ENCODE data around the gene EHD4.
A peak's percentile ranks its signal among the peaks of the same experiment; 100 is the strongest.

The EHD4 gene

DNA sequence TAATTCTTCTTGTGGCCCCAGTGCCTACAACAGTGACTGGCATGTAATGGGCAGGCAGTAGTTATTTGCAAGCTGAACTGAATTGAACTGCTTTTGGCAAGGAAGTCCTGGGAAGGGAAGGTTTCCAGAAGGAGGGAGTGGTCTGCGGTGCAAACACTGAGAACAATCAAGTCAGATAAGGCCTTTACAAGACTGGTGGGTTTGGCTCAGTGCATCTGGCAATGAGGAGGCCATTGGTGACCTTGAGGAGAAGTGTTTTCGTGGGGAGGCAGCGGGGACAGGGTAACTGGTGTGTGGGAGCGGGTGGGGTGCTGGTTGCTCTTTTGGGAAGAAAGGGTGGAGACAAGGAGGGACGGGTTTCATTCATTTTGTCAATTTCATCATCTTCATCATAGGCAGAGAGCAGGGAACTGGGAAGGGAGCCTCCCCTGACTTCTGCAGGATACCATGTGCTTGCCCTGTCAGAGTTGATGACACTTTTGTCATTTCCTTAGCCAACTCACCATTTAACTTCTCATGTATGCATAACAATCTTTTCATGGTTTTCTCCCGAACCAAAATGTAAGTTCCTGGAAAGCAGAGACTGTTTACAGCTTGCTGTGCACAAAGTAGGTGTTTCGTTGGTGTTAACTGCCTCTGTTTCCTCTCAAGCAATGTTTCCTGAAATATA lies 8.4 kb upstream of the EHD4 start:
- no peak for DNase-seq (ENCODE audit: low spot score)

DNA sequence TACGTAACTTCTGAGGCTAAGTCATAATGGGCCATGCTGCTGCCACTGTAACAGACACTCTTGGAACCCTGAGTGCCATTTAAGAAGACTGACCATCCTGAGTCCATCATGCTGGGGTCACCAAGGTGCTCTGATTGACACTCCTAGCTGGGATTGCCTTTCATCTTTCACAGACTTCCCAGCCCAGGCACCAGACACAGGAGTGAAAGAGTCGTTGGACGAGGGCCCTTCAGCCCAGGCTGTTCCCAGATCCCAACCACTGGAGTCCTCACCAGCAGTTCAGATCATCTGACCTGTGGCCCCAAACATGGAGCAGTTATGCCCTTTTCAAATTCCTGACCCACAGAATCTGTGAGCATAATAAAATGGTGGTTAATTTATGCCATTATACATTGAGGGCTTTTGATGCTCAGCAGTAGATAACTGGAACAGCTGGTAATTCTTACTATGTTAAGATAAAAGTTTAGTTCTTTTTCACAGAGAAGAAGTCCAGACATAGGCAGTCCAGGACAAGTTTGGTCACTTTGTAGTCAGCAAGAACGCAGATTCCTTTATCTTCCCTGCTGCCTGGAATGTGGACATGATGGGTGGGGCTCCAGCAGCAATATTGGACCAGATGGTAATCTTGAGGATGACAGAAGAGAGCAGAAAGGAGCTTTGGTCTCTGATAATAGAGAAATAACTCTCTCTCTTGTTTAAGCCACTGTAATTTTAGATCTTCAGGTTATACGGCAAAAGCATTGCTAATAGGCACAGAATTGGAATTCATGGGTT lies 7.3 kb upstream of the EHD4 start:
- DNase-seq (ENCODE audit: low spot score): no peak

DNA sequence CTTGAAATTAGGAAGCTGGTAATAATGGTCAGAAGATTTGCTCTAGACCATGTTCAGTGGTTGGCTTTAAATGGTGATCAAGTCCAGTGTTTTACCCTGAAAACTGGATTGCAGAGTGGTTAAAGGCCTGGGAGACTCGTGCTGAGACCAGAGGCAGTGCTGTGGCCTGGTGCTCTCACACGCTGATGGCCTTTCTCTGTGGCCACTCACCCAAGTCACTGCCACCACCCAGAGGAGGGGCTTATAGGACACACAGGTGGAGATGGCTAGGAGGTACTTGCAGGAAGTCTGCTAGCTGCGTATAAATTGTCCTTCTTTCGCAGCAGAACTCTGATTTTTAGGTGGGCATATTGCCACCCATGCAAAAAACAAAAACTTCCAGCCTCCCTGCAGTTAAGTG lies 6.2 kb upstream of the EHD4 start:
- no peak for DNase-seq (ENCODE audit: low spot score)

DNA sequence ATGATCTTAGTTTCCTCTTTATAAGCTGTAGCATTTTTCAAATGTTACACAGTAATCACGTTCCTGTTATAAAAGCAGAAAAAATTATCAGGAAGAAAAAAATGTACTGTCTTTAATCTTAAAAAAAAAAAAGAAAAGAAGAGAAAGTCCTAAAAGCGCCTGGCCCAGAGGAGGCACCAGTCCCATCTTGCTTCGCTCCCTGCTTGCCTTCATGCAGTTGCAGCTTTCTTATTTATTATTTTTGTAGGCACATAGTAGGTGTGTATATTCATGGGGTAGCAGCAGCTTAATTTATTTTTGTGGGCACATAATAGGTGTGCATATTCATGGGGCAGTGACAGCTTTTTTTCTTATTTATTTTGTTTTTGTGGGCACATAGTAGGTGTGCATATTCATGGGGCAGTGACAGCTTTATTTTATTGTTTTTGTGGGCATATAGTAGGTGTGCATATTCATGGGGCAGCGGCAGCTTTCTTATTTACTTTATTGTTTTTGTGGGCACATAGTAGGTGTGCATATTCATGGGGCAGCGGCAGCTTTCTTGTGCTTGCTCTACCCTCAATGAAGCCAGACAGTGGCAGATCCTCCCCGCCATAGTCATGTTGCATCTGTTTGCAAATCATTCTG lies 5.5 kb upstream of the EHD4 start:
- DNase-seq (ENCODE audit: low spot score): no peak

DNA sequence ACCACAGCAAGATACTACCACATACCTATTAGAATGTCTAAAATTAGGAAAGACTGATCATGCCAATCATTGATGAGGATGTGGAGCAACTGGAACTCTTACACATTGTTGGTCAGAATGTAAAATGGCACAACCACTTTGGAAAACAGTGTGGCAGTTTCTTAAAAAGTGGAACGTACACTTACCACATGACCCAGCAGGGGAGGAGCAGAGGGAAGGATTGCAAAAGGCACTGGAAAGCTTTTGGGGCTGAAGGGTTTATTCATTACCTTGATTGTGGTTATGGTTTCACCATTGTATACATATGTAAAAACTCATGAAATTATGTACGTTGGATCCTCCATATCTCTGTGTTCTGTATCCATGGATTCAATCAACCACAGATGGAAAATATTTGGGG lies 3.3 kb upstream of the EHD4 start:
- DNase-seq (ENCODE audit: low spot score): no peak

DNA sequence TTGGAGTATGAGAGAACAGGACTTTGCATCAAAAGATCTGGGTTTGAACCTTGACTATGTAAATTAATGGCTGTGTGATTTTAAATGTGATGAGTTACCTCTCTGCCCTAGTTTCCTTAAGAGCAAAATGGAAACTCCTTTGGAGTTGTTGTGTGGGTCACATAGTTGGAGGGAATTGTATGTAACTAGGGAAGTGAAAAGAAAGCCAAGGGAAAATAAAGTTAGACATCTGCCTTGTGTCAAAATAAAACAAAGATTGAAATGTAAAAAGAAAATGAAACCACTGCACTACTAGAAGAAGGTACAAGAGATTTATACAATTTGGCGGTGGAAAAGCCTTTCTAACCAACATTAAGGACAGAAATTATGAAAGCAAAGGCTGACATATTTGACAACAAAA lies 1.7 kb upstream of the EHD4 start:
- DNase-seq (ENCODE audit: low spot score): no peak

DNA sequence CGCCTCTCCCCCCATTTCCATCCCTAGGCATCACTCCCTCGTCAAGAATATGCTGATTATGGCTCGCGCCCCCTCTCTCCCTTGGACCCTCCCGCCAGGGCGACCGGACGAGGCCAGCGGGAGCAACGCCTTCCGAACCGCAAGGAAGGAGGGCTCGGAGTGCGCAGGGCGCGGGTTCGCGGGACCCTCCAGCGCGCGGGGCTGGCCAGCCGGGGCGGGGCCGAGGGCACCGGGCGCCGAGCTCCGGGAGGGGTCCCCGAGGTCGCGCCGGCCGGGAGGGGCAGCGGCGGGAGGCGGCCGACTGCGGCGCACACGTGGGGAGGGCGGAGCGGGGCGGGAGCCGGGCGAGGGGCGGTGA lies 483 bp downstream of the EHD4 start:
- DNase-seq (ENCODE audit: low spot score): no peak

DNA sequence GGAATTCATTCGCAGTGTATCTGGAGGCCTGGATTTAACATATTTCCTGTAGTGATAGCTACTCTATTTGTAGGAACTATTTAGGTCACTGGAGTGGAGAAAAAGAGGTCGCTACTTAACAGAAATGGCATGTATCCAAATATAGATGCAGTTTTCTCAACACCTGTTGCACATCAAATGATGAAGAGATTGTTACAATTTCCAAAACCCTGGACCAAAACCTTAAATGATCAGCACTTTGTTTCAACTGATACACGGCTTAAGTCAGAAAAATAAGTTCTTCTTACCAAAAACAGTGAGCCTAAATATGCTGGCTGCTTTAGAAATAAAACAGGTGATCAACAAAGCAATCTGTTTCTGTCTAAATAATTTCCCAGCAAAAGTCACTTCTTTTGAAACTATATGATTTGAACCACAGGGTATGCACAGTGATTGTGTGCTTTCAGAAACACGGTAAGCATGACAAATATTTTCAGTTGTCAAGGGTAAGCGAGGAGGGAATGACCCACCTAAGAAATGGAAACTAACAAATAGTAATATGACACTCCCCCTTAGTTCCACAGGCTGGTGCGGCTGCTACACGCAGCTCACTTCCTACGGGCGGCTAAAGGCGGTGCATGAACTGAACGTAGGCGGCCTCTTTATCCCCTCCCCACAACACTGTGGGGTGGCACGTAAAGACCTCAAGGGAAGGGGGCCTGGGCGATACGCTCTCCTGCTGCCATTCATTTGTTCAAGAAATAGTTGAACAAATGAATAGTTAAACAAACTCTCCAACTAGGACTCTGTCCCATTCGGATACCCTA lies 1.1 kb downstream of the EHD4 start:
- peak; percentile 64 for DNase-seq (ENCODE audit: low spot score)

DNA sequence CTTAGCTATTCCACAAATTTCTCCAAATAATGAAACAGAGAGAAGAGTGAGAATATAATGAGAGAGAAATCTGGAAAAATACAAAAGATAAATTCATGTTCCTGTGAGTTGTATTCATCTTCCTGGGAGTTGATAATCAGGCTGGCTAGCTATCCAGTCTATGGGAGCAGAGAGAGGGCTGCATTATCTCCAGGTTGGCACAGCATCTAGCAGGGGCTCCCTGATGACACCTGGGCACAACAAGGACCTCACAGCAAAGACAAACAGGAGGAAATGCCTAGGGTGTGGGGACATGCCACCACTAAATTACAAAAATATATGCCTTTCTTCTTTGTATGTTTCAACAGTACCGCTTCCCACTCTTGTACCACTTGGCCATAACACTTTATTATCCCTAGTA lies 1.9 kb downstream of the EHD4 start:
- no peak for DNase-seq (ENCODE audit: low spot score)

DNA sequence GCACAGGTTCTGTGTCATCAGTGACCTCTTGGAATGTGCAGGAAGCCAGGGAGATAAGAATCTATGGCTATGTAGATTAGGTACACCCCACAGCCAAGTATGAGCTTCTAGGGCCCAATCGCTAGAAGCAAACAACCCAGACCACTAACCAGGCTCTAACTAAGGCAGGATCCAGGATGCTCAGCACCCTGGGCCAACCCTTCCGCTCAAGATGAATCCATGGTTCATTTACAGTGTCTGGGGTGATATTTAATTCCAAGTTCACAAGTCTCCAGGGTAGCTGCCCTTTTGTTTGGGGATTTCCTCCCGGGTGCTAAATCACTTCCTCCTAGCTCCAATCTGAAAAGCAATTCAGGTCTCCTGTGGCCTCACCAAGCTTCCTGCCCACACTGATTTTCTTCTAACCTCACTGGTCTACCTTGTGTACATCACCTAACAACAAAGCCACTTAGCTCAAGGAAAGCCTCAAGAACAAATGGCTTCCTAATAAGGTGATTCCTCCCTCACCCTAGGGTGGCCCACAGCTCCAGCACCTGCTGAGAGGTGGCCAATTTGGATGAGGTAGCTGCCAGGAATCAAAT lies 2.4 kb downstream of the EHD4 start:
- peak; percentile 59 for DNase-seq (ENCODE audit: low spot score)

DNA sequence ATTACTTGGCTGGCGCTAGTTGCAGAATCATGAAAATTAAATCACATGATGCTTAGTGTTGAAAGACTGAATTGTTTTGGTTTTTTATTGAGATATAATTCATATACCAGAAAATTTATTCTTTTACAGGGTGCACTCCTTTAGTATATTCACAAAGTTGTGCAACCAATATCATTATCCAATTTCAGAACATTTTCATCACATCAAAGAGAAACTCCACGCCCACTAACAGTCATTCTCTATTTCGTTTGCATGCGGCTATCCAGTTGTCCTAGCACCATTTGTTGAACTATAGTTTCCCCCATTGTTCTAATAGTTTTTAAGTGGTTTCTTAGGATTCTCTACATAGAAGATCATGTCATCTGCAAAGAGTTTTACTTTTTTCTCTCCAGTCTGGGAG lies 3.7 kb downstream of the EHD4 start:
- DNase-seq (ENCODE audit: low spot score): no peak

DNA sequence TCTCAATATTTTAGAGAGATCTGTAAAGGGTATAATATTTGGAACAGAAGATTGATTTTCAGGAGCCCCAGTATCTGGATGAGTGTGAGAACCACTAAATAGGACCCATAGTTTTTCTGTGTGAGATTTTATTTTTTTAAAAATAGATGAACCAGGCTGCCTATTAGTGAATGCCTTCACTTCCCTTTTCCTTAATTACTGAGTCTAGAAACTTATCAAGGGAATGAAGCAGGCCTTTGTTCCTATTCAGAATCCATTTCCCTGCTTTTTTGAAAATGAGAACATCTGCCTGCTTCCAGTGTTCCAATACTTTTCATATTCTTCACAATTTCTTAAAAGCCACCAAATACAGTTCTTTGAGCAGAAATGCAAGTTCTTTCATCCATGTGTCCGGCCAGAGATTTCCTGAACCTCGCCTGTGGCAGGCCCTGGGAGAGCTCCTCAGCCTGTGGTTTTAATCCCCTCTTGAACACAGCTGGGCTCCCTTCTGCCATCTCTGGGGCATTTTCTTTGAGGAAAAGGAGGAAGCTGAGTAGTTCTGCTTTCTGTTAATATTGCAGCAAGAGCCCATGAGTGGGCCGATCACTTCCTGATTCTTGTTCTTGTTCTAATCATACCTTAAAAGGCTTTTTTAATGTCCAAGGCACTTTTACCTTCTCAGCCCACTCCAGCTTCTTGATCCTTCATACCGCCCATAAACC lies 4.7 kb downstream of the EHD4 start:
- DNase-seq (ENCODE audit: low spot score): no peak

DNA sequence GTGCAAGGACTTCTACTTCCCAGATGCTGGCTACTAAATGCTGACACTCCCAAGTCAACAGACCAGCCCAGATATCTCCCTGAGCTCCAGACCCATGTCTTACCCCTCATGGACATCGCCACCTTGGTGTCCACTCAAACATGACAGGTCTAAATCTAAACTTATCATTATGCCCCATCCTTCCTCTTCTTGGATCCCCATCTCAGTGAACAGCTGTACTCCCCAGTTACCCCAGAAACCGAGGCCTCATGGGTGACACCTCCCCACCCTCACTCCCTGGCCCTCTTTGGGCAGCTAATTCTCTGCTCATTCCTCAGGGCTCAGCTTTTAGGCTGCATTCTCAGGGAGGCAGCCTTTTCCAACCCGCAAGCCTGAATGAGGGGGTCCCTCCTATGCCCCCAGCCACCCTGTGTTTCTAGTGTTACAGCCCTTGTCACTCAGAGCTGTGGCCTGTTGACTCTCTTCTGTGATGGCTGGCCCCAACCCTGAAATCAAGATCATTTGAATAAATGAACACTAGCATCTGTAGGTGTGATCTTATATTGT lies 5.4 kb downstream of the EHD4 start:
- DNase-seq (ENCODE audit: low spot score): no peak

DNA sequence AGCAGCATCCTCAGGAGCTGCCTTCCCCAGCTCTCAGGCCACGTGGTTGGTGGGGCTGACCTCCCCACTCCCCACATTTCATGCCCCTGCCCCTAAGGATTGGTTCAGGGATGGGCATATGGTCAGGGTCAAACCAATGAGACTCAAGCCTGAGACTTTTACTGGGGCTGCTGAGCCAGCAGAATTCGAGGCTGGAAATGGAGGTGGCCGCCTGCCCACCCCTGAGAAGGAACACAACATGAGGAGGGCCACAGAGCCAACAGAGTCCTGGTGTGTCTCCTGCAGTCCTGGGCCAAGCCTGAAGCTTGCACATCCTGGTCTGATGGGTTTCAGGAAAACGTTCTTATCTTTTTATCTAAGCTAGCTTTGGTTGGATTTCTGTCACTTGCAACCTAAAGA lies 5.9 kb downstream of the EHD4 start:
- DNase-seq (ENCODE audit: low spot score): no peak

DNA sequence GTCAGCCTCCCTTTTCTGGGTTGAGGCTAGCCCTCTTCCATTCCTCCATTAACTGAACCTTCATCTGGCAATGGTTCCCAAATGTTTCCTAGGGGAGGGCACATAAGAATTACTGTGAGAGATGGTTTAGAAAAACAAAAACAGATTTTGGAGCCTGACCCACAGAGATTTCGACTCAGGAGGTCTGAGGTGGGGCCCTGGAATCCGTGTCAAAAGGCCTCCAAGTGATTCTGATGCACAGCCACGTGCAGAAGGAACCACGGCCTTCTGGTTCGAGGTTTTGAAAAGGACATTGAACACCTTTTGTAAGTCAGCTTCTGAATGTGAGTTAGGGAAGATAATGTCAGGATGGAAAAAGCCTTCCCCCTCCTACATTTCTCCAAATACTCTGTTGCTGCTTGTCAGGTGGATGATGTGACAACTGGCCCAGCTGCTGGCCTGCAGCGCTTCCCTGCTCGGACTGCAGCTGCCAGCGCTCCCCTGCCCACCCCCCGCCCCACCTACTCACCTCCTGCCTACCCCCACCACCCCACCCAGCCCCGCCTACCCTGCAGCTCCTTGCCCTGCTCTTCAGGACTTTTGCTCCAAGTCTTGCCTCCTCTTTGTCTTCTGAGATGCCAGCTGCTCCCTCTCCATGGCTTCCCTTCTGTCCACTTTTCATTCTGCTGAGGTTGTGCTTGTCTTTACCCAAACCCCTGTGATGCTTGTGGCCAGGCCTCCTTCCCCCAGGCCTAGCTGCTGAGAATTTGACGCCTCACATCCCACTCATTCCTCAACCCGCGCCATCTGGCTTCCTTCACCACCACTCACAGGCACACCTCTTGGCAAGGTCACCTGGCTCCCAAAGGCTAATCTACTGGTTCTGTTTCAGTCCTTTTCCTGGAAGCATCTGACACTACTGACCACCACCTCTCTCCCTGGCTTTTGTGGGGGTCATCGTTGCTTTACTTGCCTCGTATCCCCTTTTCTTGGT lies 6.6 kb downstream of the EHD4 start:
- DNase-seq (ENCODE audit: low spot score): no peak

DNA sequence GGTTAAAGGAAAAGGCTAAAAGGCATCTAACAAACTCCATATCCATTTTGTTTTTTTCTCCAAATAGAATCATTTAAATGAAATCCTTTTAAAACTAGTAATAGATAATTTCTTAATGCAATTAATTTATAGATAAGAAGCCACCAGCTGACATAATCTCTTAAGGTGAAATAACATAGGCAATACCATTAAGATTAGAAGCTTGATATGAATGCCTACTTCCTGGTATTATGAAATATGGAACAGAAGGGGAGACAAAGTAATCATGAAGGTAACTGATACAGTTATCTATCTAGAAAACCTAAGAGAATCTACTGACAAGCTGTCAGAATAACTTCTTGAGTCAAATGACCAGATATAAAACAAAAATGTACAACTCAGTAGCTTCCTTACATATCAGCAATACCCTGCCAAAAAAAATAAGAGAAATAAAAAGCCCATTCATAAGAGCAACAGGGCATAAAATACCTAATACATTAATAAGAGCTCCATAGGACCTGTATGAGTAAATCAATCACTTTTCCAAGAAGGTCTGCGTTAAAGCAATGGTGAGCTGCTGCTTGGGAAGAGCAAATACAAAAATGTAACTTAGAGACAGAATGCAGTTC lies 10.7 kb downstream of the EHD4 start:
- DNase-seq (ENCODE audit: low spot score): no peak

DNA sequence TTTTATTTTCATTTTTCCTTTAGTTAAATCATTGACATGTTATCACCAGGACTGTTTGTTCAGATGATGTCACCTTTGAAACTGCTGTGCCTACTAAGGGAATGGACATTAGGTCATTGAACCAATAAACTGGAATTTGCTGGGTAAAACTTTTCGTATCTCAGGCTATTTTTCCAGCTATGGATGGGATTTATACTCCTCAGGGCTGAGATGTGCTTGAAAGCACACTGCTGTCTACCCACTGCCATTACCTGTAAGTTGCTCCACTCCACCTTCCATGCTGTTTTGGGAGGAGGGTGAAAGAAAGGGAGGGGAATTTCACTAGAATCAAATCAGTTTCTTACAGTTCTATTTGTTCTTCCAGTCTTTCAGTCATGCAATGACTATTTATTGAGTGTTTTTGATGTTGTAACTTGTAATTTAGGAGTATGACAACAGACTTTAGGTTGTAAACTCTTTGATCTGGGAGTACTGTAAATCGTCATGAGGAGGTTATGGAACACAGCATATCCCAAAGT lies 11.3 kb downstream of the EHD4 start:
- no peak for DNase-seq (ENCODE audit: low spot score)

DNA sequence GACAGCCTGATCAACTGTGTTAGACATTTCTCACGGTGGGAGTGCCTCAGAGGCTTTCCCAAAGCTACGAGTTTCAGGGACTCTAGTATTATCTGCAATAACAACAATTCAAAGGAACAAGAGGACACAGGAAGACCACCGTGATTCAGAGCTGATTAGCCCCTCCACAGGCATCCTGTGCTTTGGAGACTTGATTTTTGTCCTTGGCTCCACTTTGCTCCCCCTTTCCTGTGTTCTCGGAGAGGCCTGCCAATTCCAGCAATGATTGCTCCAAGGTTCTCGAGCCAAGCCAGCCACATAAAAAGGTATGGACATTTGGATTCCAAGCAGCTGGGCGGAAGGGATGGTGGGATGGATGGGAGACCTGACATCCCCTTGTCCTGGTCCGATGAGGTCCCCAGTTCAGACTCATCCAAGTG lies 14.3 kb downstream of the EHD4 start:
- no peak for DNase-seq (ENCODE audit: low spot score)

Measured in CD4-positive, alpha-beta T cell treated with Interleukin-6 at 100 ng/mL for 8 hours (primary cell).